HepG2 (cell line): ENCODE measurements around the gene BANP. TPM values are rescaled to one million over a fixed set of nuclear protein-coding genes. Genes with fewer than 3 reads are reported as not detected.
"Not testable (repeated sequence)": the region's sequence is repeated elsewhere in the genome, so short reads cannot be mapped to it uniquely, and the experiment has no call there.

Source experiments
- ATAC-seq: fragments of 200-7000 bp; cut with Tn5 transposase; 3 replicates; pipeline ENCODE4 v1.9.1; 2020; ENCODE audit warnings: mild to moderate bottlenecking, moderate library complexity
- BruUV-seq: library from RNA; stranded (reverse); fragments of 400-500 nt; replicated peaks from 2 replicates; lab custom pipeline; 2021; lab: Mats Ljungman, UMichigan
- CTCF ChIA-PET: fragments of 300-600 bp; formaldehyde crosslinking; extraction: SDS; loops from one replicate; lab custom pipeline; 2021; ENCODE audit warnings: low total read pairs, inconsistent platforms, low intra/inter-chr PET ratio; lab: Yijun Ruan, JAX
- POLR2A ChIA-PET: fragments of 350-600 bp; sonication (Branson Sonifier 250); formaldehyde crosslinking; loops from one replicate; lab custom pipeline; 2020; ENCODE audit warnings: antibody characterized with exemption, inconsistent platforms; lab: Yijun Ruan, JAX
- DNase-seq: peaks from one replicate; pipeline ENCODE4 v3.0.0-alpha.2; 2015; ENCODE audit warnings: low spot score
- FAIRE-seq: peaks from 3 replicates; lab custom pipeline; 2011; peaks lifted over from hg19 to GRCh38; lab: Jason Lieb, UNC
- H2AFZ ChIP-seq: one replicate; pipeline ENCODE4 v1.6.1; 2011; ENCODE audit warnings: low read length, inconsistent platforms
- H3K27ac ChIP-seq: fragments of 300-600 bp; 3 replicates; pipeline ENCODE4 v1.8.0; 2011; ENCODE audit warnings: mixed run types, mild to moderate bottlenecking, mixed read lengths, low read length, inconsistent platforms; ENCODE audit not compliant: insufficient read depth; ENCODE audit errors: extremely low read length
- H3K27me3 ChIP-seq, 2 experiments: fragments of 200-600 bp in 1 of 2; 2 replicates in 1 of 2; 3 replicates in 1 of 2; pipeline versions ENCODE4 v1.6.0 to v1.8.0; 2011; ENCODE audit warnings: low read length in 2 of 2, mild to moderate bottlenecking in 2 of 2, moderate library complexity in 2 of 2, inconsistent platforms in 1 of 2; ENCODE audit not compliant: insufficient read depth in 2 of 2, control insufficient read depth in 1 of 2
- H3K36me3 ChIP-seq, 2 experiments: fragments of 200-600 bp in 1 of 2; replicated peaks in 1 of 2; 2 replicates in 1 of 2; 3 replicates in 1 of 2; pipeline versions ENCODE4 v1.5.1 to v1.8.0; 2011; ENCODE audit warnings: low read length in 2 of 2, inconsistent platforms in 1 of 2; ENCODE audit not compliant: insufficient read depth in 2 of 2, control insufficient read depth in 1 of 2
- H3K4me1 ChIP-seq: 2 replicates; pipeline ENCODE4 v1.5.1; 2012; ENCODE audit warnings: low read length, inconsistent platforms; ENCODE audit not compliant: insufficient read depth
- H3K4me2 ChIP-seq: 2 replicates; pipeline ENCODE4 v1.6.0; 2011; ENCODE audit warnings: low read depth, low read length, inconsistent platforms
- H3K4me3 ChIP-seq, 3 experiments: fragments of 200-600 bp in 1 of 3; sonication (generic), shearing (Covaris generic) in 1 of 3; replicated peaks in 1 of 3; 2 replicates each; pipeline ENCODE4 v1.5.1; 2011 to 2016; ENCODE audit warnings: low read length in 3 of 3, inconsistent platforms in 2 of 3, low read depth in 2 of 3, mild to moderate bottlenecking in 2 of 3, control low read depth in 1 of 3, mixed read lengths in 1 of 3; ENCODE audit not compliant: insufficient read depth in 1 of 3
- H3K79me2 ChIP-seq: one replicate; pipeline ENCODE4 v1.6.1; 2011; ENCODE audit warnings: low read length, inconsistent platforms; ENCODE audit not compliant: insufficient read depth
- H3K9ac ChIP-seq: 2 replicates; pipeline ENCODE4 v1.6.0; 2011; ENCODE audit warnings: mild to moderate bottlenecking, low read depth, low read length, inconsistent platforms; ENCODE audit not compliant: insufficient read depth
- H3K9me3 ChIP-seq: 2 replicates; pipeline ENCODE4 v1.5.1; 2012; ENCODE audit warnings: mild to moderate bottlenecking, low read length
- H4K20me1 ChIP-seq: 2 replicates; pipeline ENCODE4 v1.6.0; 2011; ENCODE audit warnings: inconsistent platforms, mild to moderate bottlenecking, low read length, moderate library complexity; ENCODE audit not compliant: insufficient read depth
- DNMT1 ChIP-seq: sonication (generic); formaldehyde crosslinking; IDR thresholded peaks from 2 replicates; pipeline ENCODE4 v1.5.1; 2020; ENCODE audit warnings: mild to moderate bottlenecking, missing genetic modification reagents
- PAX8 ChIP-seq: sonication (generic); formaldehyde crosslinking; IDR thresholded peaks from 2 replicates; pipeline ENCODE4 v1.8.0; 2022; ENCODE audit warnings: mild to moderate bottlenecking, missing genetic modification reagents, borderline replicate concordance
- ZBTB46 ChIP-seq: sonication (generic); formaldehyde crosslinking; IDR thresholded peaks from 2 replicates; pipeline ENCODE4 v1.4.0; 2020; ENCODE audit warnings: mild to moderate bottlenecking, missing genetic modification reagents, borderline replicate concordance
- ZNF121 ChIP-seq: sonication (generic); formaldehyde crosslinking; IDR thresholded peaks from 2 replicates; pipeline ENCODE4 v1.5.0; 2020; ENCODE audit warnings: mild to moderate bottlenecking, missing genetic modification reagents
- ZNF230 ChIP-seq: sonication (generic); formaldehyde crosslinking; IDR thresholded peaks from 2 replicates; pipeline ENCODE4 v1.4.0; 2020; ENCODE audit warnings: mild to moderate bottlenecking, missing genetic modification reagents
- ZNF570 ChIP-seq: sonication (generic); formaldehyde crosslinking; IDR thresholded peaks from 2 replicates; pipeline ENCODE4 v1.4.0; 2020; ENCODE audit warnings: mild to moderate bottlenecking, missing genetic modification reagents, borderline replicate concordance
- WGBS: methylation state at CpG from one replicate; pipeline ENCODE4 v1.1.6; 2017; ENCODE audit warnings: low lambda C conversion rate; 5-methylcytosine and 5-hydroxymethylcytosine counted together
- in situ Hi-C: cut with HindIII; loops from 2 replicates; pipeline ENCODE4 v1.10.0; 2017; ENCODE audit warnings: low pct_unique_long_range_greater_than_20kb; ENCODE audit not compliant: extremely low pct_ligation_motif_present
- intact Hi-C: fragments of 100-400 bp; cut with micrococcal nuclease; formaldehyde crosslinking; loops from one replicate; pipeline ENCODE4 v1.10.0; 2022; ENCODE audit not compliant: unreplicated experiment
- polyA plus RNA-seq, 8 experiments: library from polyadenylated mRNA; depleted of rRNA in 3 of 8; stranded (reverse) in 7 of 8; unstranded in 1 of 8; fragments of >200 nt; fragmentation: Illumina TruSeq in 4 of 8; extraction: Trizol in 4 of 8; gene quantifications; 2 replicates each; pipeline versions ENCODE4 v1.2.1 to v1.2.3, GENCODE V29; 2011 to 2016; ENCODE audit warnings: low read depth in 4 of 8, missing spikeins in 1 of 8, mixed read lengths in 1 of 8; ENCODE audit not compliant: insufficient read depth in 1 of 8
- total RNA-seq, 5 experiments: library from RNA; depleted of rRNA; stranded (reverse); fragments of >200 nt; fragmentation: Illumina TruSeq; extraction: Trizol; gene quantifications; 2 replicates each; pipeline ENCODE4 v1.2.3, GENCODE V29; 2016; ENCODE audit warnings: low read depth in 1 of 5

Gene BANP
- total and polyA plus RNA-seq, 2 of the 13 experiments (the other 11 are each of a cell fraction or from before 2014, with no cell fraction given): 20.2 to 23.8 TPM

DNA sequence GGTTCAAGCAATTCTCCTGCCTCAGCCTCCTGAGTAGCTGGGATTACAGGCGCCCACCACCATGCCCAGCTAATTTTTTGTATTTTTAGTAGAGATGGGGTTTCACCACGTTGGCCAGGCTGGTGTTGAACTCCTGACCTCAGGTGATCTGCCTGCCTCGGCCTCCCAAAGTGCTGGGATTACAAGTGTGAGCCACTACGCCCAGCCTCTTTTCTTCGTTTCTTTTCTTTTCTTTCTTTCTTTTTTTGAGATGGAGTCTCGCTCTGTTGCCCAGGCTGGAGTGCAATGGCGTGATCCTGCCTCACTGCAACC is 14.0 kb upstream of the BANP start:
- 79% methylated on average over 7 of the region's 7 CpGs for WGBS
- intact Hi-C loops: not testable (repeated sequence)

More for the DNA sequence above, 14.0 kb upstream of the BANP start:
- peaks cover 42% of the 10 kb centered on the region for H3K79me2 ChIP-seq
- ATAC-seq, in situ Hi-C loops, H2AFZ ChIP-seq, H3K9me3 ChIP-seq, FAIRE-seq, DNase-seq, H3K27me3 ChIP-seq, H3K36me3 ChIP-seq, CTCF ChIA-PET, BruUV-seq: not testable (repeated sequence)
- peak overlapping the region; percentile 90 for H3K4me2 ChIP-seq
- peak overlapping the region; percentile 85; the same call in 1 of the 2 replicates for H3K9ac ChIP-seq
- peaks cover 28% of the 10 kb centered on the region for H4K20me1 ChIP-seq
- POLR2A ChIA-PET: interaction anchor here (1.1 to 6.5 kb wide), 5 partner anchors 9 to 621 kb away, joined by 3 to 110 read pairs (median 6); partner anchors contain the start of gene BANP
- peaks cover 64% of the 10 kb centered on the region for H3K4me1 ChIP-seq
- H3K4me3 ChIP-seq: peak overlapping the region in 1 of 3 experiments; percentile 83; a peak in 1 of 6 replicates
- peak overlapping the region; percentile 94 for H3K27ac ChIP-seq
- TF ChIP-seq ZNF230 (CRISPR knock-in tag) (0 out of 2 replicates have a peak, but pooled peaks have one; percentile 4), ZNF121 (CRISPR knock-in tag) (peak; percentile 70), PAX8 (CRISPR knock-in tag) (0 out of 2 replicates have a peak, but pooled peaks have one; percentile 67), ZNF570 (0 out of 2 replicates have a peak, but pooled peaks have one; percentile 49), DNMT1 (CRISPR knock-in tag) (0 out of 2 replicates have a peak, but pooled peaks have one; percentile 9), ZBTB46 (CRISPR knock-in tag) (0 out of 2 replicates have a peak, but pooled peaks have one; percentile 53)
